Gastrocnemius medialis (tissue), 4 donors: ENCODE measurements around the gene PSMC3. TPM values are rescaled to one million over a fixed set of nuclear protein-coding genes. Genes with fewer than 3 reads are reported as not detected.

Experiments used
- ATAC-seq, 2 donors: fragments of 150-250 bp; one replicate each; pipeline ENCODE4 v1.9.1; 2016
- DNase-seq, 2 donors: peaks; one replicate each; pipeline ENCODE4 v3.0.0-alpha.2; 2019
- H3K27ac ChIP-seq, 4 donors: fragments of 200-600 bp; sonication (generic); 1 replicate in 1 of 4; 2 replicates in 3 of 4; pipeline ENCODE4 v1.5.1; 2016 to 2018; ENCODE audit warnings: mild to moderate bottlenecking in 2 of 4, moderate library complexity in 1 of 4
- H3K27me3 ChIP-seq, 3 donors: fragments of 200-600 bp; sonication (generic) in 2 of 3; 1 replicate in 1 of 3; 2 replicates in 2 of 3; pipeline versions ENCODE4 v1.5.1 to v1.6.0; 2016 to 2019; ENCODE audit warnings: mild to moderate bottlenecking in 1 of 3, moderate library complexity in 1 of 3
- H3K36me3 ChIP-seq, 2 donors: fragments of 200-600 bp; sonication (generic) in 1 of 2; one replicate each; pipeline ENCODE4 v1.5.1; 2017 to 2018
- H3K4me1 ChIP-seq, 2 donors: fragments of 200-600 bp; sonication (generic) in 1 of 2; one replicate each; pipeline ENCODE4 v1.5.1; 2016 to 2017; ENCODE audit warnings: mild to moderate bottlenecking in 2 of 2
- H3K4me3 ChIP-seq, 4 donors: fragments of 200-600 bp; sonication (generic) in 3 of 4; 1 replicate in 1 of 4; 2 replicates in 3 of 4; pipeline ENCODE4 v1.5.1; 2016 to 2019; ENCODE audit warnings: mild to moderate bottlenecking in 2 of 4
- H3K9me3 ChIP-seq, 3 donors: fragments of 200-600 bp; sonication (generic) in 2 of 3; 1 replicate in 1 of 3; 2 replicates in 2 of 3; pipeline ENCODE4 v1.5.1; 2016 to 2019
- POLR2A ChIP-seq, 2 donors: fragments of 450-650 bp; IDR thresholded peaks; one replicate each; pipeline ENCODE4 v1.6.1; 2017; ENCODE audit warnings: antibody characterized with exemption in 2 of 2, mild to moderate bottlenecking in 2 of 2, moderate library complexity in 2 of 2
- in situ Hi-C, 4 donors: fragments of 200-750 bp; cut with MboI; loops; one replicate each; pipeline versions ENCODE4 v1.15.0 to v1.8.0; 2017; ENCODE audit warnings: low sequenced_read_pairs in 4 of 4
- intact Hi-C: fragments of 100-400 bp; cut with DNase I; formaldehyde crosslinking; loops from one replicate; pipeline ENCODE4 v1.15.1; 2023; ENCODE audit warnings: low total_unique reads
- total RNA-seq, 4 donors: library from RNA; depleted of rRNA; stranded (reverse); fragments of >200 nt; gene quantifications; one replicate each; pipeline versions ENCODE4 v1.1.0 to v1.2.3, GENCODE V29; 2016
- TF ChIP-seq, protein P1 (sequence below), 5 experiments: fragments of 450-650 bp in 3 of 5; fragments of 200-600 bp in 2 of 5; sonication (generic) in 2 of 5; IDR thresholded peaks in 4 of 5; conservative IDR thresholded peaks in 1 of 5; 1 replicate in 4 of 5; 2 replicates in 1 of 5; pipeline ENCODE4 v1.5.1; 2016 to 2019; ENCODE audit warnings: antibody characterized with exemption in 5 of 5, mild to moderate bottlenecking in 3 of 5, moderate library complexity in 3 of 5

Gene PSMC3
- total RNA-seq, 4 donors from 2014 or later, result 243 to 350 (median 329) TPM

- peak; percentile 49 to 71 for ATAC-seq
- H3K36me3 ChIP-seq, result peaks cover 0 to 7% of the 10 kb centered on the region in 2 donors
- DNase-seq, result peak; percentile 43 to 48
- H3K4me3 ChIP-seq, result no peak overlapping the region
- no peaks in the 10 kb centered on the region for H3K27me3 ChIP-seq
- TF ChIP-seq, protein P1, sequence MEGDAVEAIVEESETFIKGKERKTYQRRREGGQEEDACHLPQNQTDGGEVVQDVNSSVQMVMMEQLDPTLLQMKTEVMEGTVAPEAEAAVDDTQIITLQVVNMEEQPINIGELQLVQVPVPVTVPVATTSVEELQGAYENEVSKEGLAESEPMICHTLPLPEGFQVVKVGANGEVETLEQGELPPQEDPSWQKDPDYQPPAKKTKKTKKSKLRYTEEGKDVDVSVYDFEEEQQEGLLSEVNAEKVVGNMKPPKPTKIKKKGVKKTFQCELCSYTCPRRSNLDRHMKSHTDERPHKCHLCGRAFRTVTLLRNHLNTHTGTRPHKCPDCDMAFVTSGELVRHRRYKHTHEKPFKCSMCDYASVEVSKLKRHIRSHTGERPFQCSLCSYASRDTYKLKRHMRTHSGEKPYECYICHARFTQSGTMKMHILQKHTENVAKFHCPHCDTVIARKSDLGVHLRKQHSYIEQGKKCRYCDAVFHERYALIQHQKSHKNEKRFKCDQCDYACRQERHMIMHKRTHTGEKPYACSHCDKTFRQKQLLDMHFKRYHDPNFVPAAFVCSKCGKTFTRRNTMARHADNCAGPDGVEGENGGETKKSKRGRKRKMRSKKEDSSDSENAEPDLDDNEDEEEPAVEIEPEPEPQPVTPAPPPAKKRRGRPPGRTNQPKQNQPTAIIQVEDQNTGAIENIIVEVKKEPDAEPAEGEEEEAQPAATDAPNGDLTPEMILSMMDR (IDR thresholded peaks at IDR 0.05 in 4 of 5, conservative IDR thresholded peaks at IDR 0.05 in 1 of 5), result no peak
- TF ChIP-seq POLR2A (IDR thresholded peaks at IDR 0.05), result no peak
- peaks cover 17 to 19% of the 10 kb centered on the region in 2 donors for H3K4me1 ChIP-seq
- intact Hi-C loops (loop anchor here (10.0 kb wide), 1 partner anchor 258 kb away; the partner anchor contains the start of gene PACSIN3), in situ Hi-C loops (loop anchor here in 1 of 4 donors (10.0 kb wide), 1 partner anchor 58 kb away; no protein-coding TSS in a partner anchor)
- no peaks in the 10 kb centered on the region for H3K9me3 ChIP-seq
- peak overlapping the region; percentile 39 to 58 (median 46) for H3K27ac ChIP-seq
Measured at GRCh38 chr11:47442514-47442913, 16.3 kb upstream of the PSMC3 start.

DNA sequence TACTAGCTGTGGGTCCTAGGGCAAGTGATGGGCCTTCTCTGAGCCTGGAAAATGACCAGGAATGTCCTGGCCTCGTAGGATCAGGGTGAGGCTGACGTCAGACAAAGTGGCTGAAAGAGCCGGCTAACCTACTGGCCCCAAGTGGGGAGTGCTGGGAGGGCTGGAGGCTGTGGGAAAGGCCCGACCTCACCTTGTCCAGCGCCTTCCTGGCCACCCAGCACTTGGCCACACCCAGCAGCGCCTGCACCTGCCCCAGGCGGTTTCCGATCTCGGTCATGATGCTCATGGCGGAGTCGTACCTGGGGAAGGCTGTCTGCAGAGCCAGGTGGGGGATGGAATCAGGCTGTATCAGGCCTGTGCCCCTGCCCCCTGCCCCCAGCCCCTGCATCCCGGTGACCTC is 15.2 kb upstream of the PSMC3 start:
- peaks cover 16 to 17% of the 10 kb centered on the region in 2 donors for H3K4me1 ChIP-seq
- no peaks in the 10 kb centered on the region for H3K36me3 ChIP-seq
- intact Hi-C loops (loop anchor here (10.0 kb wide), 1 partner anchor 257 kb away; the partner anchor contains the start of gene PACSIN3), in situ Hi-C loops (loop anchor here in 1 of 4 donors (10.0 kb wide), 1 partner anchor 57 kb away; no protein-coding TSS in a partner anchor)
- no peaks in the 10 kb centered on the region for H3K27me3 ChIP-seq
- ATAC-seq, result no peak
- no peak overlapping the region for H3K27ac ChIP-seq
- no peaks in the 10 kb centered on the region for H3K9me3 ChIP-seq
- TF ChIP-seq, protein P1 (IDR thresholded peaks at IDR 0.05 in 4 of 5, conservative IDR thresholded peaks at IDR 0.05 in 1 of 5), result no peak
- no peak for TF ChIP-seq POLR2A (IDR thresholded peaks at IDR 0.05)
- no peak overlapping the region for H3K4me3 ChIP-seq
- no peak for DNase-seq

DNA sequence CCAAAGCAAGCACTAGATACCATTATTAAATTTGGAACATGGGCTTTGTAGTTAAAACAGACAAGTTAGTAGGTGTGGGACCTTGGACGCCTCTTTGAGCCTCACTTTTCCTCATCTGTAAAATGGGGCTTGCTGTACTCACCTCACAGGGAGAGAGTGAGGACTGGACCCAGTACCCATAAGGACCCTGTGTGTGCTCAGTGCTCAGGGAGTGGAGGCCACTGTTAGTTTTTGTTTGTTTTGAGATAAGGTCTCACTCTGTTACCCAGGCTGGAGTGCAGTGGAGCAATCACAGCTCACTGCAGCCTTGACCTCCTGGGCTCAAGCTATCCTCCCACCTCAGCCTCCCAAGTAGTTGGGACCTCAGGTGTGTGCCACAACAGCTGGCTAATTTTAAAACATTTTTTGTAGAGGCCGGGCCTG is 13.8 kb upstream of the PSMC3 start:
- H3K4me3 ChIP-seq, result no peak overlapping the region
- H3K27me3 ChIP-seq, result no peaks in the 10 kb centered on the region
- no peaks in the 10 kb centered on the region for H3K36me3 ChIP-seq
- H3K4me1 ChIP-seq, result peaks cover 16 to 17% of the 10 kb centered on the region in 2 donors
- in situ Hi-C loops, result loop anchor here in 1 of 4 donors (10.0 kb wide), 1 partner anchor 55 kb away; no protein-coding TSS in a partner anchor
- intact Hi-C loops, result loop anchor here (10.0 kb wide), 1 partner anchor 255 kb away; the partner anchor contains the start of gene PACSIN3
- TF ChIP-seq, protein P1 (IDR thresholded peaks at IDR 0.05 in 4 of 5, conservative IDR thresholded peaks at IDR 0.05 in 1 of 5), result no peak
- TF ChIP-seq POLR2A (IDR thresholded peaks at IDR 0.05), result no peak
- no peak overlapping the region for H3K27ac ChIP-seq
- DNase-seq (no peak), ATAC-seq (no peak)
- no peaks in the 10 kb centered on the region for H3K9me3 ChIP-seq

GRCh38 chr11:47438721-47439120 is 12.5 kb upstream of the PSMC3 start:
- no peak for ATAC-seq
- H3K4me1 ChIP-seq, result peaks cover 17 to 25% of the 10 kb centered on the region in 2 donors
- intact Hi-C loops, result no loop called here
- DNase-seq, result no peak
- H3K27ac ChIP-seq, result no peak overlapping the region
- H3K27me3 ChIP-seq, result no peaks in the 10 kb centered on the region
- no peaks in the 10 kb centered on the region for H3K36me3 ChIP-seq
- H3K9me3 ChIP-seq, result no peaks in the 10 kb centered on the region
- TF ChIP-seq, protein P1 (IDR thresholded peaks at IDR 0.05 in 4 of 5, conservative IDR thresholded peaks at IDR 0.05 in 1 of 5), result no peak
- no peak for TF ChIP-seq POLR2A (IDR thresholded peaks at IDR 0.05)
- H3K4me3 ChIP-seq, result no peak overlapping the region
- in situ Hi-C loops, result no loop called here
